ENCODE results near the gene SYT8. TPM values are rescaled to one million over a fixed set of nuclear protein-coding genes. Genes with fewer than 3 reads are reported as not detected.

The SYT8 gene
- total and polyA plus RNA-seq, 3 experiments from 2014 or later, result not detected

GRCh38 chr11:1827095-1827813 lies 7.5 kb upstream of the SYT8 start:
- Histone ChIP-seq H3K9me3 (ENCODE audit: low read length) (no peaks in the 10 kb centered on the region), H3K4me1 (ENCODE audit: insufficient read depth, low read length) (no peaks in the 10 kb centered on the region), H3K4me3 (ENCODE audit: low read length) (no peak overlapping the region), H3K27me3 (ENCODE audit: insufficient read depth, low read length, poor library complexity, severe bottlenecking) (no peaks in the 10 kb centered on the region), H3K36me3 (ENCODE audit: insufficient read depth, low read length) (no peaks in the 10 kb centered on the region), H3K27ac (ENCODE audit: low read depth, low read length) (no peak overlapping the region)
- no peak overlapping the region for H3K27ac Mint-ChIP-seq
- H3K36me3 Mint-ChIP-seq, result no peaks in the 10 kb centered on the region
- POLR2A ChIA-PET, result no interaction called here
- CTCF ChIA-PET, result interaction anchor here (1.1 to 2.2 kb wide), 2 partner anchors 133 to 134 kb away, joined by 5 to 21 read pairs; no protein-coding TSS in a partner anchor
- H3K27me3 Mint-ChIP-seq, result peaks cover 9 to 12% of the 10 kb centered on the region in 2 donors
- no peaks in the 10 kb centered on the region for H3K9me3 Mint-ChIP-seq
- no peak overlapping the region for H3K4me3 Mint-ChIP-seq
- peak in 1 of 5 donors; percentile 33 for DNase-seq
- peaks cover 0 to 2% (median 0%) of the 10 kb centered on the region in 3 donors for H3K4me1 Mint-ChIP-seq

- Mint-ChIP-seq H3K4me1 (peaks cover 0 to 2% (median 0%) of the 10 kb centered on the region in 3 donors), H3K36me3 (no peaks in the 10 kb centered on the region), H3K4me3 (no peak overlapping the region), H3K27ac (no peak overlapping the region), H3K9me3 (no peaks in the 10 kb centered on the region), H3K27me3 (peaks cover 10 to 12% of the 10 kb centered on the region in 2 donors)
- no peaks in the 10 kb centered on the region for H3K36me3 ChIP-seq (ENCODE audit: insufficient read depth, low read length)
- DNase-seq, result no peak
- ChIA-PET CTCF (interaction anchor here (1.2 to 2.2 kb wide), 2 partner anchors 135 to 175 kb away, joined by 4 to 21 read pairs; no protein-coding TSS in a partner anchor), POLR2A (no interaction called here)
- H3K4me3 ChIP-seq (ENCODE audit: low read length), result no peak overlapping the region
- no peaks in the 10 kb centered on the region for H3K4me1 ChIP-seq (ENCODE audit: insufficient read depth, low read length)
- no peak overlapping the region for H3K27ac ChIP-seq (ENCODE audit: low read depth, low read length)
- no peaks in the 10 kb centered on the region for H3K9me3 ChIP-seq (ENCODE audit: low read length)
- H3K27me3 ChIP-seq (ENCODE audit: insufficient read depth, low read length, poor library complexity, severe bottlenecking), result no peaks in the 10 kb centered on the region
Measured at GRCh38 chr11:1827931-1828330, 6.9 kb upstream of the SYT8 start.

GRCh38 chr11:1828542-1828941 lies 6.2 kb upstream of the SYT8 start:
- Mint-ChIP-seq H3K27me3 (peaks cover 13 to 15% of the 10 kb centered on the region in 2 donors), H3K4me3 (no peak overlapping the region), H3K4me1 (peaks cover 0 to 2% (median 0%) of the 10 kb centered on the region in 3 donors), H3K27ac (no peak overlapping the region), H3K9me3 (no peaks in the 10 kb centered on the region), H3K36me3 (no peaks in the 10 kb centered on the region)
- H3K9me3 ChIP-seq (ENCODE audit: low read length), result no peaks in the 10 kb centered on the region
- H3K36me3 ChIP-seq (ENCODE audit: insufficient read depth, low read length), result no peaks in the 10 kb centered on the region
- POLR2A ChIA-PET, result no interaction called here
- no peaks in the 10 kb centered on the region for H3K4me1 ChIP-seq (ENCODE audit: insufficient read depth, low read length)
- no peak overlapping the region for H3K4me3 ChIP-seq (ENCODE audit: low read length)
- DNase-seq, result no peak
- CTCF ChIA-PET, result interaction anchor here (1.2 to 2.2 kb wide), 2 partner anchors 135 to 176 kb away, joined by 4 to 21 read pairs; no protein-coding TSS in a partner anchor
- H3K27ac ChIP-seq (ENCODE audit: low read depth, low read length), result no peak overlapping the region
- H3K27me3 ChIP-seq (ENCODE audit: insufficient read depth, low read length, poor library complexity, severe bottlenecking), result no peaks in the 10 kb centered on the region

- DNase-seq, result no peak
- no peaks in the 10 kb centered on the region for H3K27me3 ChIP-seq (ENCODE audit: insufficient read depth, low read length, poor library complexity, severe bottlenecking)
- H3K27ac Mint-ChIP-seq, result no peak overlapping the region
Measured at GRCh38 chr11:1829039-1829820, 5.6 kb upstream of the SYT8 start.

GRCh38 chr11:1830004-1830321 lies 4.8 kb upstream of the SYT8 start:
- Histone ChIP-seq H3K4me1 (ENCODE audit: insufficient read depth, low read length) (no peaks in the 10 kb centered on the region), H3K27ac (ENCODE audit: low read depth, low read length) (no peak overlapping the region), H3K9me3 (ENCODE audit: low read length) (no peaks in the 10 kb centered on the region), H3K27me3 (ENCODE audit: insufficient read depth, low read length, poor library complexity, severe bottlenecking) (no peaks in the 10 kb centered on the region), H3K36me3 (ENCODE audit: insufficient read depth, low read length) (no peaks in the 10 kb centered on the region), H3K4me3 (ENCODE audit: low read length) (no peak overlapping the region)
- ChIA-PET CTCF (interaction anchor here (1.0 to 7.7 kb wide), 3 partner anchors 137 to 322 kb away, joined by 4 to 286 read pairs (median 4); no protein-coding TSS in a partner anchor), POLR2A (no interaction called here)
- Mint-ChIP-seq H3K4me1 (peaks cover 0 to 2% (median 0%) of the 10 kb centered on the region in 3 donors), H3K9me3 (no peaks in the 10 kb centered on the region), H3K4me3 (no peak overlapping the region), H3K27me3 (peaks cover 15% of the 10 kb centered on the region in 2 donors), H3K36me3 (no peaks in the 10 kb centered on the region), H3K27ac (no peak overlapping the region)
- DNase-seq, result no peak

More at GRCh38 chr11:1829039-1829820, 5.6 kb upstream of the SYT8 start:
- Histone ChIP-seq H3K27ac (ENCODE audit: low read depth, low read length) (no peak overlapping the region), H3K9me3 (ENCODE audit: low read length) (no peaks in the 10 kb centered on the region), H3K36me3 (ENCODE audit: insufficient read depth, low read length) (no peaks in the 10 kb centered on the region), H3K4me3 (ENCODE audit: low read length) (no peak overlapping the region), H3K4me1 (ENCODE audit: insufficient read depth, low read length) (no peaks in the 10 kb centered on the region)
- Mint-ChIP-seq H3K4me3 (no peak overlapping the region), H3K36me3 (no peaks in the 10 kb centered on the region), H3K27me3 (peaks cover 13 to 15% of the 10 kb centered on the region in 2 donors), H3K9me3 (no peaks in the 10 kb centered on the region), H3K4me1 (peaks cover 0 to 2% (median 0%) of the 10 kb centered on the region in 3 donors)
- CTCF ChIA-PET, result interaction anchor here (1.2 to 7.7 kb wide), 4 partner anchors 136 to 323 kb away, joined by 4 to 286 read pairs (median 12); no protein-coding TSS in a partner anchor
- POLR2A ChIA-PET, result no interaction called here

GRCh38 chr11:1830322-1831223 lies 4.2 kb upstream of the SYT8 start:
- H3K9me3 ChIP-seq (ENCODE audit: low read length), result no peaks in the 10 kb centered on the region
- Mint-ChIP-seq H3K9me3 (no peaks in the 10 kb centered on the region), H3K4me3 (no peak overlapping the region), H3K27ac (no peak overlapping the region), H3K36me3 (no peaks in the 10 kb centered on the region), H3K4me1 (peaks cover 0 to 2% (median 0%) of the 10 kb centered on the region in 3 donors), H3K27me3 (peaks cover 15% of the 10 kb centered on the region in 2 donors)
- no peak for DNase-seq
- CTCF ChIA-PET, result interaction anchor here (1.0 to 7.7 kb wide), 6 partner anchors 124 to 321 kb away, joined by 3 to 286 read pairs (median 4); partner anchors contain the start of gene KRTAP5-6
- H3K27me3 ChIP-seq (ENCODE audit: insufficient read depth, low read length, poor library complexity, severe bottlenecking), result no peaks in the 10 kb centered on the region
- POLR2A ChIA-PET, result no interaction called here
- no peak overlapping the region for H3K27ac ChIP-seq (ENCODE audit: low read depth, low read length)
- H3K4me1 ChIP-seq (ENCODE audit: insufficient read depth, low read length), result no peaks in the 10 kb centered on the region
- H3K4me3 ChIP-seq (ENCODE audit: low read length), result no peak overlapping the region
- H3K36me3 ChIP-seq (ENCODE audit: insufficient read depth, low read length), result no peaks in the 10 kb centered on the region

GRCh38 chr11:1831338-1832210 lies 3.2 kb upstream of the SYT8 start:
- no peaks in the 10 kb centered on the region for H3K9me3 Mint-ChIP-seq
- Histone ChIP-seq H3K27ac (ENCODE audit: low read depth, low read length) (no peak overlapping the region), H3K4me1 (ENCODE audit: insufficient read depth, low read length) (no peaks in the 10 kb centered on the region), H3K36me3 (ENCODE audit: insufficient read depth, low read length) (no peaks in the 10 kb centered on the region), H3K27me3 (ENCODE audit: insufficient read depth, low read length, poor library complexity, severe bottlenecking) (no peaks in the 10 kb centered on the region), H3K9me3 (ENCODE audit: low read length) (no peaks in the 10 kb centered on the region), H3K4me3 (ENCODE audit: low read length) (no peak overlapping the region)
- peak overlapping the region in 1 of 8 donors; percentile 15 for H3K27ac Mint-ChIP-seq
- CTCF ChIA-PET, result interaction anchor here (1.0 to 7.7 kb wide), 17 partner anchors 11 to 320 kb away, joined by 3 to 286 read pairs (median 8); partner anchors contain the start of genes KRTAP5-6 and LSP1
- H3K4me3 Mint-ChIP-seq, result no peak overlapping the region
- peaks cover 15% of the 10 kb centered on the region in 2 donors for H3K27me3 Mint-ChIP-seq
- H3K36me3 Mint-ChIP-seq, result no peaks in the 10 kb centered on the region
- peaks cover 0 to 2% (median 0%) of the 10 kb centered on the region in 3 donors for H3K4me1 Mint-ChIP-seq
- DNase-seq, result no peak
- POLR2A ChIA-PET, result no interaction called here
